Measurements from ENCODE around the gene INTS12. TPM values are rescaled to one million over a fixed set of nuclear protein-coding genes. Genes with fewer than 3 reads are reported as not detected.
"Not testable (repeated sequence)": the region's sequence is repeated elsewhere in the genome, so short reads cannot be mapped to it uniquely, and the experiment has no call there.

Gene INTS12, protein sequence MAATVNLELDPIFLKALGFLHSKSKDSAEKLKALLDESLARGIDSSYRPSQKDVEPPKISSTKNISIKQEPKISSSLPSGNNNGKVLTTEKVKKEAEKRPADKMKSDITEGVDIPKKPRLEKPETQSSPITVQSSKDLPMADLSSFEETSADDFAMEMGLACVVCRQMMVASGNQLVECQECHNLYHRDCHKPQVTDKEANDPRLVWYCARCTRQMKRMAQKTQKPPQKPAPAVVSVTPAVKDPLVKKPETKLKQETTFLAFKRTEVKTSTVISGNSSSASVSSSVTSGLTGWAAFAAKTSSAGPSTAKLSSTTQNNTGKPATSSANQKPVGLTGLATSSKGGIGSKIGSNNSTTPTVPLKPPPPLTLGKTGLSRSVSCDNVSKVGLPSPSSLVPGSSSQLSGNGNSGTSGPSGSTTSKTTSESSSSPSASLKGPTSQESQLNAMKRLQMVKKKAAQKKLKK
- 18.7 and 18.9 TPM in 2 replicates for total RNA-seq (2014; rRNA removed; shearing (Covaris generic))
- polyA plus RNA-seq (2014; cell fraction: nucleus; rRNA removed), result 7.7 and 17.9 TPM in 2 replicates

GRCh38 chr4:105708181-105709080, at the start of gene INTS12, which contains the start of gene GSTCD:
Gene INTS12, minus strand, starts transcription at chr4:105708689. Its CDS starts 8,684 bp downstream, at chr4:105700005.
Gene GSTCD, plus strand, starts transcription at chr4:105708784. Its CDS starts 8,830 bp downstream, at chr4:105717614.
- DNase-seq (ENCODE audit: extremely low read depth, low read depth), result peak; percentile 85

- DNase-seq (ENCODE audit: extremely low read depth, low read depth), result no peak
Measured at GRCh38 chr4:105755375-105755774, 46.9 kb upstream of the INTS12 start.

- no peak for DNase-seq (ENCODE audit: extremely low read depth, low read depth)
Measured at GRCh38 chr4:105753361-105753760, 44.9 kb upstream of the INTS12 start.

GRCh38 chr4:105751718-105752299, 43.3 kb upstream of the INTS12 start:
- DNase-seq (ENCODE audit: extremely low read depth, low read depth), result no peak

GRCh38 chr4:105748222-105748621, 39.7 kb upstream of the INTS12 start:
- no peak for DNase-seq (ENCODE audit: extremely low read depth, low read depth)

- no peak for DNase-seq (ENCODE audit: extremely low read depth, low read depth)
Measured at GRCh38 chr4:105741548-105741947, 33.1 kb upstream of the INTS12 start.

DNA sequence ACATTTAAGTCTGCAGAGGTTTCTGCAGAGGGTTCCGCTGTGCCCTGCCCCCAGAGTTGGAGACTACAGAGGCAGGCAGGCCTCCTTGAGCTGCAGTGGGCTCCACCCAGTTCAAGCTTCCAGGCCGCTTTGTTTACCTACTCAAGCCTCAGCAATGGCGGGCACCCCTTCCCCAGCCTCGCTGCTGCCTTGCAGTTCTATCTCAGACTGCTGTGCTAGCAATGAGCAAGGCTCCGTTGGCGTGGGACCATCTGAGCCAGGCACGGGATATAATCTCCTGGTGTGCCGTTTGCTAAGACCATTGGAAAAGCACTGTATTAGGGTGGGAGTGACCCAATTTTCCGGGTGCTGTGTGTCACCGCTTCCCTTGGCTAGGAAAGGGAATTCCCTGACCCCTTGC, 26.7 kb upstream of the INTS12 start:
- not testable (repeated sequence) for DNase-seq (ENCODE audit: extremely low read depth, low read depth)

DNA sequence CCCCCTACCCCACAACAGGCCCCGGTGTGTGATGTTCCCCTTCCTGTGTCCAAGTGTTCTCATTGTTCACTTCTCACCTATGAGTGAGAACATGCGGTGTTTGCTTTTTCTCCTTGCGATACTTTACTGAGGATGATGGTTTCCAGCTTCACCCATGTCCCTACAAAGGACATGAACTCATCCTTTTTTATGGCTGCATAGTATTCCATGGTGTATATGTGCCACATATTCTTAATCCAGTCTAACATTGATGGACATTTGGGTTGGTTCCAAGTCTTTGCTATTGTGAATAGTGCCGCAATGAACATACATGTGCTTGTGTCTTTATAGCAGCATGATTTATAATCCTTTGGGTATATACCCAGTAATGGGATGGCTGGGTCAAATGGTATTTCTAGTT, 21.4 kb upstream of the INTS12 start:
- not testable (repeated sequence) for DNase-seq (ENCODE audit: extremely low read depth, low read depth)

DNA sequence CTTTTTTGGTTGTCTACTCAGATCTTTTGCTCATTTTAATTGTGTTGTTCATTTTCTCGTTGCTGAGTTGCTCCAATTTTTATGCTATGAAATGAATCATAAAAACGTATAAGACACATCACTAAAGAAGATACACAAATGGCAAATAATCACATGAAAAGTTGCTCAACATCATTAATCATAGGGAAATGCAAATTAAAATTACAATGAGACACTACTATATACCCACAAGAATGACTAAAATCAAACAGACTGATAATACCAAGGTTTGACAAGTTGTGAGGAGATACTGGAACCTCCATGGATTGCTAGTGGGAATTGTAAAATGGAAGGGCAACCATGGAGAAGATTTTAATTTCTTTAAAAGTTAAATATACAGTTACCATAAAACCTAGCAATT, 17.1 kb upstream of the INTS12 start:
- no peak for DNase-seq (ENCODE audit: extremely low read depth, low read depth)

GRCh38 chr4:105719204-105719603, 10.7 kb upstream of the INTS12 start:
- DNase-seq (ENCODE audit: extremely low read depth, low read depth), result no peak

- DNase-seq (ENCODE audit: extremely low read depth, low read depth), result peak; percentile 23
Measured at GRCh38 chr4:105715692-105716278, 7.3 kb upstream of the INTS12 start.

DNA sequence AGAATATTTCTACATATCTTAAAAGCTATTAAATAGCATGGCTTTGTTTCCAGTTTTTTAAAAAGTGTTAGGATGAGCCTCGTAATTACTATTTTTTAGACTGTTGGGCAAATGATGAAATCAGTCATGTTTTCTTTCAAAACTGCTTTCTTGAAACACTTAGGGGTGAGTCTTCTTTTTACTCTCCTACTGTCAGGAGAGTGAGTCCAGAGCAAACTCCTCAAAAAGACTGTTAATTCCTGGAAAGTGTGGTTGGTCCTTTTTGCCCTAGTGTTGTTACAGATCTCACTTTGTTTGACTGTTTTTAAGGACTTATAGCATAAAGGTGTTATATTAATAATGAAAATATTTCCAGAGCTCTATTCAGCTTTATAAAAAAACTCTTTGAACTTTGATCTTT, 6.4 kb upstream of the INTS12 start:
- DNase-seq (ENCODE audit: extremely low read depth, low read depth), result no peak

DNA sequence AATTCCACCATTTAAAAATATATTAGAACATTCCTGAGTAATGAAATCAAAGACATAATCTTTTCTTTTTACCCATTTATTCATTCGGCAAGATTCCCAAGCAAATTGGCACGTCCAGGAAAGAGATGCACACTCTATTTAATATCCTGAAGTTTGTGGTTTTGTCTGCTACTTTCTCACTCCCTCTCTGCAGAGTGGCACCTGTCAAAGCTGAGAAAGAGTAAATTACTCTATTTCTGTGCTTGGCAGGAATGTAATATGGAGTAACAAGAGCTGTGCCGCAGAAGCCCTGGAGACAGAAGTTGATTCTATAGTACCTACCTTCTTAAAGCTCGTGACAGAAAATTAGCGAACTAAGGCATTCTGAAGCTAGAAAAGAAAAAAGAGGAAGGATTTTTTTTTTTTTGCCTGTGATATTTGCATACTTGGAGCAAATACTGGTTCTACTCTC, 5.6 kb upstream of the INTS12 start:
- no peak for DNase-seq (ENCODE audit: extremely low read depth, low read depth)

- DNase-seq (ENCODE audit: extremely low read depth, low read depth), result no peak
Measured at GRCh38 chr4:105712766-105713165, 4.3 kb upstream of the INTS12 start.

DNA sequence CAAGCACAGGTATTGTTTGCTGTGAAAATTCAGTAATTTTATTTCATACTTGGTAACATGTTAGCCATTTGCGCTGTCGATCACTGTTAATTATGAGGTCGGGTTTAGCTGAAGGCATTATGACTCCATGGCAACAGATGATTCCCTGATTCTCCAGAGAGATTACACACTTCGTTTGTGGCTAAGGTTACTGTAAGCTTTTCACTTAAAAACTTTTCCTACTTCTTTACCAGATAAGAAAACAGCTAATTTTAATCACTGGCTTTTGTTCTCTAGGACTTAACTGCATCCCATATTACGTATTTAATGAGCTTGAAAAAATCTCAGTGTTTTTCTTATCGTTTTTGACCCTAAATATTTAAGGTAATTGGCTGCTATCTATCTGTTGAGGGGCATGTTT, 2.2 kb upstream of the INTS12 start:
- DNase-seq (ENCODE audit: extremely low read depth, low read depth), result no peak

DNA sequence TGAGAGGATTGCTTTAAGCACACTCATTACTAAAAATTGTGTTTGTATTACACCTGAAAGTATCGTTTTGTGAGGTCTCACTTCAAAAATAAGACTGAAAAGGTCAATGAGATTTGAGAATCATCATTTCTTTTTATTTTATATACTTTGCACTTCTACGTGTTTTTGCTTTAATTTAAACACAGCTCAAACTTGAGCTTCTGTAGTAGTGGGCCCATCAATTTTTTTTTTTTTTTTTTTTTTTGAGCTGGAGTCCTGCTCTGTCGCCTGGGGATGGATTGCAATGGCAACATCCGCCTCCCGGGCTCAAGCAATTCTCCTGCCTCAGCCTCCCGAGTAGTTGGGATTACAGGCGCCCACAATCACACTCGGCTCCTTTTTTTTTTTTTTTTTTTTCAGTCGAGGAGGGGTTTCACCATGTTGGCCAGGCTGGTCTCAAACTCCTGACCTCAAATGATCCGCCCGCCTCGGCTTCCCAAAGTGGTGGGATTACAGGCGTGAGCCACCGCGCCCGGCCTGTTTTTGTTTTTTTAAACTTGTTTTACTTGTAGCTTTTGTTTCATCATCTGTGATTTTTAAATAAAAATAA, 1.6 kb upstream of the INTS12 start:
- no peak for DNase-seq (ENCODE audit: extremely low read depth, low read depth)

- no peak for DNase-seq (ENCODE audit: extremely low read depth, low read depth)
Measured at GRCh38 chr4:105709081-105709450, 577 bp upstream of the INTS12 start.

GRCh38 chr4:105707782-105708180, 708 bp downstream of the INTS12 start:
- DNase-seq (ENCODE audit: extremely low read depth, low read depth), result no peak

GRCh38 chr4:105698607-105699006, 9.9 kb downstream of the INTS12 start:
- no peak for DNase-seq (ENCODE audit: extremely low read depth, low read depth)

- DNase-seq (ENCODE audit: extremely low read depth, low read depth), result not testable (repeated sequence)
Measured at GRCh38 chr4:105695832-105696231, 12.7 kb downstream of the INTS12 start.

Measured in NCI-H460 (cell line).